ENCODE results near the gene GNPTG. TPM values are rescaled to one million over a fixed set of nuclear protein-coding genes. Genes with fewer than 3 reads are reported as not detected.

Gene GNPTG
- total and polyA plus RNA-seq, 2 of the 13 experiments (the other 11 are each of a cell fraction or from before 2014, with no cell fraction given): 22.7 to 71.1 TPM

GRCh38 chr16:1343428-1344242, 8.1 kb upstream of the GNPTG start:
- peak overlapping the region; percentile 57 for H3K9ac ChIP-seq (ENCODE audit: insufficient read depth, low read depth, low read length)
- FAIRE-seq (no peak), DNase-seq (ENCODE audit: low spot score) (no peak), ATAC-seq (peak; percentile 23)
- 1% methylated on average over 22 of the region's 44 CpGs for WGBS (ENCODE audit: low lambda C conversion rate)
- H4K20me1 ChIP-seq (ENCODE audit: insufficient read depth, low read length): no peaks in the 10 kb centered on the region
- no TSS peak for BruUV-seq (replicated peaks)
- H3K9me3 ChIP-seq (ENCODE audit: low read length): no peaks in the 10 kb centered on the region
- ChIA-PET CTCF (ENCODE audit: low intra/inter-chr PET ratio, low total read pairs) (no interaction called here), POLR2A (interaction anchor here (1.0 to 2.3 kb wide), 7 partner anchors 11 to 83 kb away, joined by 3 to 25 read pairs (median 5); partner anchors contain the start of genes BAIAP3, UBE2I and UQCC4)
- intact Hi-C loops (cut with micrococcal nuclease; ENCODE audit: unreplicated experiment): no loop called here
- in situ Hi-C loops (cut with HindIII; ENCODE audit: extremely low pct_ligation_motif_present, low pct_unique_long_range_greater_than_20kb): no loop called here
- H3K4me3 ChIP-seq (replicated peaks in 1 of 3; ENCODE audit: insufficient read depth in 1 of 3, low read depth in 2 of 3, low read length in 3 of 3): peak overlapping the region; percentile 60 to 87 (median 71)
- H3K27ac ChIP-seq (ENCODE audit: extremely low read length, insufficient read depth, low read length): peak overlapping the region; percentile 25
- H2AFZ ChIP-seq (ENCODE audit: low read length): no peak overlapping the region
- H3K4me2 ChIP-seq (ENCODE audit: low read depth, low read length): peak overlapping the region; percentile 99
- no peaks in the 10 kb centered on the region for H3K79me2 ChIP-seq (ENCODE audit: insufficient read depth, low read length)
- peaks cover 19% of the 10 kb centered on the region for H3K4me1 ChIP-seq (ENCODE audit: insufficient read depth, low read length)
- peaks cover 0 to 2% of the 10 kb centered on the region in 2 experiments; a peak in 2 of 5 replicates for H3K36me3 ChIP-seq (replicated peaks in 1 of 2; ENCODE audit: control insufficient read depth in 1 of 2, insufficient read depth in 2 of 2, low read length in 2 of 2)
- peaks cover 3 to 26% of the 10 kb centered on the region in 2 experiments; a peak in 3 of 5 replicates for H3K27me3 ChIP-seq (ENCODE audit: control insufficient read depth in 1 of 2, insufficient read depth in 2 of 2, low read length in 2 of 2)
- TF ChIP-seq DBP (CRISPR knock-in tag; IDR thresholded peaks at IDR 0.05; ENCODE audit: not compliant biosample characterization): no peak
- no peak for TF ChIP-seq BATF2 (CRISPR knock-in tag; IDR thresholded peaks at IDR 0.05)
- TF ChIP-seq HIVEP1 (CRISPR knock-in tag; IDR thresholded peaks at IDR 0.05): peak; percentile 52; the same call in 1 of the 2 replicates
- TF ChIP-seq TCF7L2 (IDR thresholded peaks at IDR 0.05; ENCODE audit: low read depth, low read length): no peak
- no peak for TF ChIP-seq TMF1 (CRISPR knock-in tag; IDR thresholded peaks at IDR 0.05; ENCODE audit: low read depth)
- no peak for TF ChIP-seq RAD21 (CRISPR knock-in tag; IDR thresholded peaks at IDR 0.05)
- no peak for TF ChIP-seq SIN3A (IDR thresholded peaks at IDR 0.05; ENCODE audit: borderline replicate concordance, low read depth, low read length)
- peak; percentile 38; the same call in 1 of the 2 replicates for TF ChIP-seq NRL (CRISPR knock-in tag; IDR thresholded peaks at IDR 0.05; ENCODE audit: borderline replicate concordance)
- TF ChIP-seq HNF4G (IDR thresholded peaks at IDR 0.05; ENCODE audit: borderline replicate concordance, low read depth, low read length): no peak
- TF ChIP-seq HNF4G (CRISPR knock-in tag; IDR thresholded peaks at IDR 0.05; ENCODE audit: borderline replicate concordance, low read depth): 0 out of 2 replicates have a peak, but pooled peaks have one; percentile 35
- TF ChIP-seq POLR2A (IDR thresholded peaks at IDR 0.05; ENCODE audit: insufficient read depth in 1 of 2, low read depth in 2 of 2, low read length in 2 of 2): peak; percentile 72 to 81
- no peak for TF ChIP-seq MAF1 (CRISPR knock-in tag; IDR thresholded peaks at IDR 0.05; ENCODE audit: borderline replicate concordance)
- no peak for TF ChIP-seq ZNF776 (CRISPR knock-in tag; IDR thresholded peaks at IDR 0.05)
- no peak for TF ChIP-seq ZNF142 (CRISPR knock-in tag; IDR thresholded peaks at IDR 0.05)
- peak; percentile 72 for TF ChIP-seq SP4 (CRISPR knock-in tag; IDR thresholded peaks at IDR 0.05)
